Neuronal stem cell (in vitro differentiated cells): ENCODE results near the gene RTN4RL1.

Experiments used
- DNase-seq: peaks from one replicate; pipeline ENCODE4 v3.0.0-alpha.2; 2013; ENCODE audit warnings: low spot score
- H2AFZ ChIP-seq: one replicate; pipeline ENCODE4 v1.6.1; 2013; ENCODE audit warnings: mild to moderate bottlenecking, low read length, inconsistent platforms
- H2AK5ac ChIP-seq: 2 replicates; pipeline ENCODE4 v1.6.1; 2013; ENCODE audit warnings: low read depth, mild to moderate bottlenecking, inconsistent platforms, low read length, moderate library complexity, mixed read lengths
- H2BK120ac ChIP-seq: 2 replicates; pipeline ENCODE4 v1.6.1; 2013; ENCODE audit warnings: low read depth, mild to moderate bottlenecking, inconsistent platforms, low read length, moderate library complexity, mixed read lengths
- H2BK12ac ChIP-seq: one replicate; pipeline ENCODE4 v1.6.1; 2013; ENCODE audit warnings: low read length, inconsistent platforms
- H2BK15ac ChIP-seq: 2 replicates; pipeline ENCODE4 v1.6.1; 2013; ENCODE audit warnings: mild to moderate bottlenecking, low read length, inconsistent platforms, mixed read lengths
- H2BK5ac ChIP-seq: one replicate; pipeline ENCODE4 v1.6.1; 2013; ENCODE audit warnings: inconsistent platforms, mild to moderate bottlenecking, low read length, moderate library complexity
- H3K14ac ChIP-seq: one replicate; pipeline ENCODE4 v1.6.1; 2013; ENCODE audit warnings: low read length, inconsistent platforms
- H3K18ac ChIP-seq: 2 replicates; pipeline ENCODE4 v1.6.1; 2013; ENCODE audit warnings: low read length, inconsistent platforms
- H3K23ac ChIP-seq: 2 replicates; pipeline ENCODE4 v1.6.1; 2013; ENCODE audit warnings: low read depth, mild to moderate bottlenecking, mixed read lengths, low read length, inconsistent platforms; ENCODE audit not compliant: poor library complexity
- H3K27ac ChIP-seq: replicated peaks from 3 replicates; pipeline ENCODE4 v1.5.1; 2013; ENCODE audit warnings: low read length, inconsistent platforms
- H3K27me3 ChIP-seq, 3 experiments: 2 replicates each; pipeline ENCODE4 v1.6.1; 2013; ENCODE audit warnings: low read length in 3 of 3, mild to moderate bottlenecking in 2 of 3, inconsistent platforms in 1 of 3, low read depth in 1 of 3, mixed read lengths in 1 of 3, moderate library complexity in 1 of 3; ENCODE audit not compliant: control insufficient read depth in 3 of 3, insufficient read depth in 3 of 3
- H3K36me3 ChIP-seq, 2 donors: replicated peaks in 1 of 2; 2 replicates each; pipeline ENCODE4 v1.6.1; 2013; ENCODE audit warnings: low read length in 2 of 2; ENCODE audit not compliant: control insufficient read depth in 2 of 2, insufficient read depth in 2 of 2
- H3K4ac ChIP-seq: 2 replicates; pipeline ENCODE4 v1.6.1; 2013; ENCODE audit warnings: inconsistent platforms, mild to moderate bottlenecking, low read length, moderate library complexity
- H3K4me1 ChIP-seq, 2 donors: 1 replicate in 1 of 2; 2 replicates in 1 of 2; pipeline ENCODE4 v1.6.1; 2013; ENCODE audit warnings: low read length in 2 of 2, low read depth in 1 of 2; ENCODE audit not compliant: control insufficient read depth in 2 of 2, insufficient read depth in 1 of 2
- H3K4me2 ChIP-seq: one replicate; pipeline ENCODE4 v1.6.1; 2013; ENCODE audit warnings: mild to moderate bottlenecking, low read length, inconsistent platforms; ENCODE audit not compliant: insufficient read depth, poor library complexity, severe bottlenecking
- H3K4me3 ChIP-seq, 2 donors: 2 replicates each; pipeline ENCODE4 v1.5.1; 2013; ENCODE audit warnings: low read length in 2 of 2, mild to moderate bottlenecking in 2 of 2, inconsistent platforms in 1 of 2, moderate library complexity in 1 of 2
- H3K79me1 ChIP-seq: one replicate; pipeline ENCODE4 v1.6.1; 2013; ENCODE audit warnings: low read depth, mild to moderate bottlenecking, inconsistent platforms, low read length, moderate library complexity
- H3K9ac ChIP-seq: one replicate; pipeline ENCODE4 v1.6.1; 2013; ENCODE audit warnings: mild to moderate bottlenecking, low read depth, low read length, inconsistent platforms; ENCODE audit not compliant: poor library complexity
- H3K9me3 ChIP-seq, 2 donors: replicated peaks in 1 of 2; 2 replicates each; pipeline versions ENCODE3 to v1.6.1; 2013; ENCODE audit warnings: low read length in 2 of 2, mild to moderate bottlenecking in 2 of 2, inconsistent platforms in 1 of 2, low read depth in 1 of 2, mixed read lengths in 1 of 2, moderate library complexity in 1 of 2; ENCODE audit not compliant: control insufficient read depth in 2 of 2, insufficient read depth in 1 of 2
- H4K8ac ChIP-seq: one replicate; pipeline ENCODE4 v1.6.1; 2013; ENCODE audit warnings: low read depth, mild to moderate bottlenecking, inconsistent platforms, low read length, moderate library complexity
- H4K91ac ChIP-seq: one replicate; pipeline ENCODE4 v1.6.1; 2013; ENCODE audit warnings: low read length, low read depth, mild to moderate bottlenecking, inconsistent platforms; ENCODE audit not compliant: poor library complexity
- WGBS, 2 donors: extraction: QIAGEN DNeasy Blood & Tissue Kit; methylation state at CpG; one replicate each; pipeline ENCODE4 v1.1.7; 2013; ENCODE audit warnings: missing lambda C conversion rate in 2 of 2, mixed read lengths in 1 of 2; ENCODE audit not compliant: insufficient read length in 2 of 2, insufficient replicate concordance in 1 of 2; ENCODE audit errors: extremely low coverage in 2 of 2; 5-methylcytosine and 5-hydroxymethylcytosine counted together

RTN4RL1 gene

DNA sequence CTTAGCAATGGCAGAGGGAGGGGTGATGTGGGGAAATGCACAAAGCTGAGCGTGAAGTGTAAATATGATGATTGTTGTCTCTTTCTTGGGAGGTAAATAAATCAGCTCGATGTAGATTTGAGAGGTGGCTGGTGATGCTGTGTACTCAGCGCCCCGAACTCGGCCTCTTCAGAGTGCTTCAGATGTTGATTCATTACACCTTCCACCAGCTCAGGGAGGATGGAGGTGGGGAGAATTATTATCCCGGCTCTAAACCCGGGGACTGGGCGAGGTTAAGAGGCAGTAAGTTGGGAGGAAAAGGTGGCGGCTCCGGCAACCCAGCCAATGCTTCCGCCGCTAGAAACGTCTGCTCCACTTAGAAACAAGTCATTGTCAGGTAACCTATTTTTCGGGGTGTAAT is 108.8 kb downstream of the RTN4RL1 start:
- Histone ChIP-seq H3K4me3 (no peak overlapping the region), H3K27ac (no peak overlapping the region), H2AK5ac (no peak overlapping the region), H4K91ac (no peak overlapping the region), H3K4ac (no peak overlapping the region), H3K79me1 (peaks cover 2% of the 10 kb centered on the region), H2BK5ac (no peak overlapping the region), H3K18ac (no peak overlapping the region), H2BK120ac (no peak overlapping the region), H3K27me3 (peaks cover 0 to 25% (median 0%) of the 10 kb centered on the region in 3 experiments), H2AFZ (no peak overlapping the region), H3K23ac (no peak overlapping the region), H2BK15ac (no peak overlapping the region), H3K36me3 (no peaks in the 10 kb centered on the region), H4K8ac (no peak overlapping the region), H3K9me3 (no peaks in the 10 kb centered on the region), H3K4me1 (peaks cover 19 to 20% of the 10 kb centered on the region in 2 donors), H2BK12ac (no peak overlapping the region), H3K14ac (no peak overlapping the region), H3K9ac (no peak overlapping the region), H3K4me2 (no peak overlapping the region)
- DNase-seq = no peak
- WGBS, 2 donors = no CpG with 5 or more reads among the region's 14 CpGs

DNA sequence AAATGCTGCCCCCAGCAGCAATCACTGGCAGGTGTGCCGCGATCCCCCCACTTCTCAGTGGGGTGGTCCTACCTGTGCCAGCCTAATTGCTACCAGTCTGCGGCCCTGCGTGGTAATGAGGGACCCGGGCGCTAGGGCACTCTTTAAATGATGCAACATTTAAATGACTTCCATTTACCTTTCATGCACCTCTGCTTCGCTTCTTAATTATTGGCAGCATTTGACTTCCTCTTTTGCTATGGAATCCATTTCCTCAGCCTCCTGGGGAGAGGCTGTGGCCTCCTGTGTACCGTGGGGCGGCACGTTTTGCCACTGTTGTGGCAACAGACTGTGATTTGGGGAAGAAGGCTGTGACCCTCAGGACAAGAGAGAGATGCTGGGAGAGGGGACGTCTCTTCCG is 109.2 kb downstream of the RTN4RL1 start:
- Histone ChIP-seq H3K4me2 (no peak overlapping the region), H3K18ac (no peak overlapping the region), H3K14ac (no peak overlapping the region), H2AK5ac (no peak overlapping the region), H3K27me3 (peaks cover 0 to 25% (median 0%) of the 10 kb centered on the region in 3 experiments), H3K9ac (no peak overlapping the region), H2AFZ (no peak overlapping the region), H2BK5ac (no peak overlapping the region), H3K23ac (no peak overlapping the region), H3K9me3 (no peaks in the 10 kb centered on the region), H3K36me3 (no peaks in the 10 kb centered on the region), H2BK12ac (no peak overlapping the region), H4K91ac (no peak overlapping the region), H3K79me1 (peaks cover 2% of the 10 kb centered on the region), H3K4me3 (no peak overlapping the region), H3K27ac (no peak overlapping the region), H3K4ac (no peak overlapping the region), H2BK15ac (no peak overlapping the region), H4K8ac (no peak overlapping the region), H2BK120ac (no peak overlapping the region), H3K4me1 (peaks cover 19 to 20% of the 10 kb centered on the region in 2 donors)
- DNase-seq = no peak
- no CpG with 5 or more reads among the region's 12 CpGs for WGBS, 2 donors

DNA sequence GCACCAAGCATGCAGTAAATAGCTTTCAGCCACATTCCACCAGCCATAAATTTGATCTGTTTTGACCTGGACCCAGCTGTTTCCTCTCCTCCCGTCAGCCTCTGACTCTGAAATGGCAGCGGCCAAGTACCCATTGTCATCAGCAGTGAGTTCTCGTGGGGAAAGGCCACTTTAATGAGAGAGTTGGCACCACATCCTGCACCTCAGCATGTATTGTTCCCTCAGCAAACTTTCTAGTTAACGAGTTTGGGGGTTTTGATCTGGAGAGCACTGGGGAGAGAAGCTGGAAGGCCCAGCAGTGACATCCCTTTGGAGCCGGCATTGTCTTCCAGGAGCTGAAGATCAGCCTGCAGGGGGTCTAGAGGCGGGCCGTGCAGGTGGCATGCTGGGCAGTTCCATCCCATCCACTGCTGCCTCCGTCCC is 110.5 kb downstream of the RTN4RL1 start:
- DNase-seq = no peak
- no peak overlapping the region for H2AK5ac ChIP-seq
- H3K23ac ChIP-seq = no peak overlapping the region
- H3K4me1 ChIP-seq = peaks cover 24 to 27% of the 10 kb centered on the region in 2 donors
- H2BK120ac ChIP-seq = no peak overlapping the region
- no peaks in the 10 kb centered on the region for H3K9me3 ChIP-seq
- no peak overlapping the region for H3K4ac ChIP-seq
- peak overlapping the region; percentile 39 for H3K27ac ChIP-seq
- H3K18ac ChIP-seq = no peak overlapping the region
- no peak overlapping the region for H3K4me2 ChIP-seq
- no peak overlapping the region for H2BK15ac ChIP-seq
- H4K8ac ChIP-seq = no peak overlapping the region
- no CpG with 5 or more reads among the region's 8 CpGs for WGBS, 2 donors
- no peak overlapping the region for H2BK12ac ChIP-seq
- no peak overlapping the region for H3K9ac ChIP-seq
- H3K27me3 ChIP-seq = peaks cover 0 to 24% (median 0%) of the 10 kb centered on the region in 3 experiments
- H2AFZ ChIP-seq = peak overlapping the region; percentile 57
- H3K14ac ChIP-seq = no peak overlapping the region
- H4K91ac ChIP-seq = no peak overlapping the region
- H3K79me1 ChIP-seq = peaks cover 2% of the 10 kb centered on the region
- H3K36me3 ChIP-seq = no peaks in the 10 kb centered on the region
- no peak overlapping the region for H3K4me3 ChIP-seq
- no peak overlapping the region for H2BK5ac ChIP-seq

DNA sequence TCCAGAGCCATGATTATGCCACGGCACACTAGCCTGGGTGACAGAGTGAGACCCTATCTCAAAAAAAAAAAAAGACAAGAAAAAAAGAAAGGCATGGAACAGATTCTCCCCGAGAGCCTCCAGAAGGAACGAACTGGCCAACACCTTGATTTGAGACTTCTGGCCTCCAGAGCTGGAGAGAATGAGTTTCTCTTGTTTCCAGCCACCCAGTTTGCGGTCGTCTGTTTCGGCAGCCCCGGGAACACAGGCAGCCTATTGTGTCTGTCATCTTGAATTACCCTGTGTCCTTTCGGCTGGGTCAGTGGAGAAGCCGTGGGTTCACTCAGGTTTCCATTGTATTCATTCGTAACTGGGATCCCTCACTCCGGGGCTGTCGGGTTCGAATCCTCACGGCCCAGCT is 111.4 kb downstream of the RTN4RL1 start:
- H3K14ac ChIP-seq = no peak overlapping the region
- WGBS, 2 donors = no CpG with 5 or more reads among the region's 14 CpGs
- no peak overlapping the region for H2AK5ac ChIP-seq
- no peak overlapping the region for H3K4me3 ChIP-seq
- H2BK5ac ChIP-seq = no peak overlapping the region
- peak overlapping the region; percentile 60 for H3K18ac ChIP-seq
- H3K23ac ChIP-seq = no peak overlapping the region
- H3K9ac ChIP-seq = no peak overlapping the region
- no peak overlapping the region for H2BK15ac ChIP-seq
- no peak overlapping the region for H3K4me2 ChIP-seq
- H3K79me1 ChIP-seq = peaks cover 2% of the 10 kb centered on the region
- H2BK12ac ChIP-seq = peak overlapping the region; percentile 41
- no peaks in the 10 kb centered on the region for H3K36me3 ChIP-seq
- H3K27me3 ChIP-seq = peaks cover 0 to 21% (median 0%) of the 10 kb centered on the region in 3 experiments
- no peak overlapping the region for H2BK120ac ChIP-seq
- no peak overlapping the region for H2AFZ ChIP-seq
- peaks cover 24 to 26% of the 10 kb centered on the region in 2 donors for H3K4me1 ChIP-seq
- DNase-seq = no peak
- H3K9me3 ChIP-seq = no peaks in the 10 kb centered on the region
- H3K4ac ChIP-seq = no peak overlapping the region
- no peak overlapping the region for H4K91ac ChIP-seq
- H4K8ac ChIP-seq = no peak overlapping the region
- no peak overlapping the region for H3K27ac ChIP-seq
